Heart left ventricle (tissue), 16 donors: ENCODE measurements around the gene TRPT1. TPM values are rescaled to one million over a fixed set of nuclear protein-coding genes. Genes with fewer than 3 reads are reported as not detected.
A peak's percentile ranks its signal among the peaks of the same experiment; 100 is the strongest.

Experiments used
- ATAC-seq, 4 donors: fragments of 200-7000 bp; cut with Tn5 transposase; one replicate each; pipeline ENCODE4 v1.9.1; 2020 to 2022; ENCODE audit warnings: moderate library complexity in 4 of 4, mild to moderate bottlenecking in 3 of 4, moderate number of reproducible peaks in 1 of 4
- DNase-seq, 5 donors: peaks; one replicate each; pipeline ENCODE4 v3.0.0-alpha.2; 2020
- H3K27ac ChIP-seq, 12 donors: fragments of 200-600 bp; sonication (generic) in 4 of 12; one replicate each; pipeline versions ENCODE4 v1.5.0 to v1.8.0; 2016 to 2022; ENCODE audit warnings: mild to moderate bottlenecking in 2 of 12
- H3K27me3 ChIP-seq, 9 donors: fragments of 200-600 bp; sonication (generic) in 2 of 9; one replicate each; pipeline versions ENCODE4 v1.5.1 to v1.8.0; 2016 to 2022; ENCODE audit warnings: mild to moderate bottlenecking in 3 of 9
- H3K36me3 ChIP-seq, 9 donors: fragments of 200-600 bp; sonication (generic) in 2 of 9; one replicate each; pipeline versions ENCODE4 v1.5.0 to v1.8.0; 2018 to 2022; ENCODE audit warnings: mild to moderate bottlenecking in 2 of 9
- H3K4me1 ChIP-seq, 12 donors: fragments of 200-600 bp; sonication (generic) in 4 of 12; one replicate each; pipeline versions ENCODE4 v1.5.0 to v1.8.0; 2016 to 2022; ENCODE audit warnings: mild to moderate bottlenecking in 3 of 12
- H3K4me3 ChIP-seq, 12 donors: fragments of 200-600 bp; sonication (generic) in 4 of 12; one replicate each; pipeline versions ENCODE4 v1.5.0 to v1.8.0; 2017 to 2022; ENCODE audit warnings: mild to moderate bottlenecking in 9 of 12, moderate library complexity in 4 of 12
- H3K9me3 ChIP-seq, 12 donors: fragments of 200-600 bp; sonication (generic) in 4 of 12; one replicate each; pipeline versions ENCODE4 v1.5.0 to v1.8.0; 2016 to 2022; ENCODE audit warnings: mild to moderate bottlenecking in 1 of 12
- CTCF ChIP-seq, 12 donors: fragments of 200-600 bp; sonication (generic) in 4 of 12; IDR thresholded peaks; one replicate each; pipeline versions ENCODE4 v1.5.0 to v1.8.0; 2018 to 2022; ENCODE audit warnings: antibody characterized with exemption in 12 of 12, mild to moderate bottlenecking in 5 of 12
- POLR2A ChIP-seq, 2 donors: fragments of 450-650 bp; IDR thresholded peaks; one replicate each; pipeline ENCODE4 v1.6.1; 2017; ENCODE audit warnings: antibody characterized with exemption in 2 of 2, mild to moderate bottlenecking in 2 of 2, moderate library complexity in 2 of 2
- WGBS, 4 donors: extraction: QIAGEN DNeasy Blood & Tissue Kit in 2 of 4; methylation state at CpG; one replicate each; pipeline versions ENCODE4 v1.1.5 to v1.1.7; 2013 to 2018; 5-methylcytosine and 5-hydroxymethylcytosine counted together
- intact Hi-C, 10 donors: fragments of 100-400 bp; cut with DNase I; formaldehyde crosslinking; loops; one replicate each; pipeline versions ENCODE4 v1.11.1 to v1.14.2; 2022
- polyA plus RNA-seq, 2 donors: library from polyadenylated mRNA; stranded (reverse); fragments of 200-250 nt; gene quantifications; one replicate each; pipeline ENCODE4 v1.2.3, GENCODE V29; 2013
- total RNA-seq, 9 donors: library from RNA; depleted of rRNA in 2 of 9; stranded (reverse); fragments of >200 nt in 2 of 9; fragmentation: NEBNext Ultra II Directional in 3 of 9; extraction: Animal tissue kit (Norgen Biotek cat#: 25700) in 3 of 9; gene quantifications; one replicate each; pipeline versions ENCODE4 v1.1.0 to v1.2.4, GENCODE V29; 2016 to 2023
- donor health status: ischemic (EF 13 %, LVEDD 7.1; RV severe dilation, severe dysfunction).
- donor health status: healthy with polysubstance abuse.
- donor health status: DM: no; HTN: yes; CAD: no.
- donor health status: DM: no; HTN: no; CAD: no.
- donor health status: ischemic (EF 25% LVEDD 6.9; RV normal size, moderate dysfunction).
- donor health status: ischemic (EF 25% LVEDD 5.7; RV mildly dilated, moderate dysfunction).
- donor health status: healthy.
- donor health status: DM: yes; HTN: yes; CAD: no.
- donor health status: ischemic (EF 35%, LVEDD 5.7; RV mildly dilated, moderate dysfunction).
- donor health status: nonischemic (EF 11% LVEDD 7.7; RV severe dilation, severe dysfunction).
- donor health status: DM: yes; HTN: yes; CAD: no.
- donor health status: PGD.
- donor health status: ischemic (EF 29% LVEDD 5.4; RV normal size, mild dysfunction).
- donor health status: nonischemic (EF 23%, LVEDD 6.1; RV moderate dilation, normal function).

Gene TRPT1
- total and polyA plus RNA-seq, 11 donors, result 51.2 to 146 (median 65.3) TPM

- H3K36me3 ChIP-seq, result peaks cover 0 to 69% (median 56%) of the 10 kb centered on the region in 9 donors
- TF ChIP-seq POLR2A (IDR thresholded peaks at IDR 0.05) (no peak), CTCF (IDR thresholded peaks at IDR 0.05) (no peak)
- intact Hi-C loops, result loop anchor here (1.0 to 5.0 kb wide), 7 partner anchors 95 to 153 kb away; partner anchors contain the start of genes CATSPERZ (in 6 of the 10), ESRRA (in 1 of the 10) and RPS6KA4 (in 1 of the 10)
- WGBS, 4 donors, result 86 to 89% (median 87%) methylated on average over 16 of the region's 16 CpGs
- H3K9me3 ChIP-seq, result no peaks in the 10 kb centered on the region
- peaks cover 0 to 44% (median 27%) of the 10 kb centered on the region in 12 donors for H3K4me1 ChIP-seq
- no peak overlapping the region for H3K4me3 ChIP-seq
- ATAC-seq (no peak), DNase-seq (peak in 2 of 5 donors; percentile 17 to 48)
- no peaks in the 10 kb centered on the region for H3K27me3 ChIP-seq
- H3K27ac ChIP-seq, result peak overlapping the region in 1 of 12 donors; percentile 44
Observed at GRCh38 chr11:64204080-64204440, 21.9 kb downstream of the TRPT1 start.

GRCh38 chr11:64203421-64204079 is 22.4 kb downstream of the TRPT1 start:
- WGBS, 4 donors, result 92 to 93% (median 93%) methylated on average over 27 of the region's 27 CpGs
- Histone ChIP-seq H3K27ac (no peak overlapping the region), H3K36me3 (peaks cover 0 to 69% (median 61%) of the 10 kb centered on the region in 9 donors), H3K4me3 (no peak overlapping the region), H3K9me3 (no peaks in the 10 kb centered on the region), H3K27me3 (no peaks in the 10 kb centered on the region), H3K4me1 (peaks cover 0 to 39% (median 25%) of the 10 kb centered on the region in 12 donors)
- no peak for ATAC-seq
- intact Hi-C loops, result loop anchor here (1.0 to 5.0 kb wide), 7 partner anchors 96 to 154 kb away; partner anchors contain the start of genes CATSPERZ (in 6 of the 10), ESRRA (in 1 of the 10) and RPS6KA4 (in 1 of the 10)
- TF ChIP-seq CTCF (IDR thresholded peaks at IDR 0.05), result no peak
- TF ChIP-seq POLR2A (IDR thresholded peaks at IDR 0.05), result no peak
- peak in 2 of 5 donors; percentile 26 to 44 for DNase-seq

- peaks cover 0 to 33% (median 23%) of the 10 kb centered on the region in 12 donors for H3K4me1 ChIP-seq
Observed at GRCh38 chr11:64202992-64203391, 23.0 kb downstream of the TRPT1 start.

More at GRCh38 chr11:64202992-64203391, 23.0 kb downstream of the TRPT1 start:
- DNase-seq, result peak in 2 of 5 donors; percentile 18 to 24
- Histone ChIP-seq H3K4me3 (no peak overlapping the region), H3K9me3 (no peaks in the 10 kb centered on the region), H3K27me3 (no peaks in the 10 kb centered on the region), H3K27ac (no peak overlapping the region), H3K36me3 (peaks cover 0 to 73% (median 67%) of the 10 kb centered on the region in 9 donors)
- WGBS, 4 donors, result 87 to 96% (median 94%) methylated on average over 9 of the region's 9 CpGs
- intact Hi-C loops, result loop anchor here in 6 of 10 donors (5.0 kb wide), 2 partner anchors 99 to 154 kb away; partner anchors contain the start of genes CATSPERZ (in 5 of the 6) and RPS6KA4 (in 1 of the 6)
- TF ChIP-seq POLR2A (IDR thresholded peaks at IDR 0.05) (no peak), CTCF (IDR thresholded peaks at IDR 0.05) (no peak)
- no peak for ATAC-seq
